IPS-11a (cell line): ENCODE results near the gene SULT1A1.
"Not testable (repeated sequence)": the region's sequence is repeated elsewhere in the genome, so short reads cannot be mapped to it uniquely, and the experiment has no call there.

Experiments
- H3K4me3 ChIP-seq: one replicate; pipeline ENCODE4 v1.5.1; 2013; ENCODE audit warnings: low read depth, low read length, control low read depth

Gene SULT1A1

DNA sequence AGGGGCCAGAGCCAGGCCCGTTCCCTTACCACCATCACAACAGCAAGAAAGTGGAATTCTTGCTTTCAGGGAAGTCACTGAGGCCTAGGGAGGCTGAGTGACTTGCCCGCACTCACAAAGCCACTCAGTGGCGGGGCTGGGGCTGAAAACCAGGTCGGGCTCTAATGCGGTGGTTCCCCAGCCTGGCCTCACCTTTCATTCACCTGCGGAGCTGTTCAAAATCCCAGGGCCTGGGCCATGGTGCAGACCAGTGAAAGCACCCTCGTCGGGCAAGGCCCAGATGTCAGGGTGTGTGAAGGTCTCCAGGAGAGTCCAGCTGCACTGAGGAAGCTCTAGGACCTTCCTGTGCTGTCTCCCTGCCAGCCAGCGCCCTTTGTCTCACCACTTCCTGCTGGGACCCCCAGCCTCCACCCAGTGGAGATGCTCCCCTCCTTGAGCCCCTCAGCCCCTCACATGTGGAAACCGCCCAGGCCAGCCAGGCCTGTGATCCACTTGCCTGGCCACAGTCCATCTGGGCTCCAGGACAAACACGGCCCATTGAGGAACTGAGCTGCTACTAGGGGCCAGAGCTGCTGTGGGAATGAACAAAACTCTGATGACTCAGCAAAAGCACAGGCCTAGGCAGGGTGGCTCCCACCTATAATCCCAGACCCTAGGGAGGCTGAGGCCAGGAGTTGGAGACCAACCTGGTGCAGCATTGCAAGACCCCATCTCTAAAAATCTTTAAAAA, 812 bp downstream of the SULT1A1 start:
- H3K4me3 ChIP-seq, result not testable (repeated sequence)

- H3K4me3 ChIP-seq, result not testable (repeated sequence)
Observed at GRCh38 chr16:28608496-28608808, 1.4 kb downstream of the SULT1A1 start.

- H3K4me3 ChIP-seq, result not testable (repeated sequence)
Observed at GRCh38 chr16:28607681-28608495, 2.0 kb downstream of the SULT1A1 start.

DNA sequence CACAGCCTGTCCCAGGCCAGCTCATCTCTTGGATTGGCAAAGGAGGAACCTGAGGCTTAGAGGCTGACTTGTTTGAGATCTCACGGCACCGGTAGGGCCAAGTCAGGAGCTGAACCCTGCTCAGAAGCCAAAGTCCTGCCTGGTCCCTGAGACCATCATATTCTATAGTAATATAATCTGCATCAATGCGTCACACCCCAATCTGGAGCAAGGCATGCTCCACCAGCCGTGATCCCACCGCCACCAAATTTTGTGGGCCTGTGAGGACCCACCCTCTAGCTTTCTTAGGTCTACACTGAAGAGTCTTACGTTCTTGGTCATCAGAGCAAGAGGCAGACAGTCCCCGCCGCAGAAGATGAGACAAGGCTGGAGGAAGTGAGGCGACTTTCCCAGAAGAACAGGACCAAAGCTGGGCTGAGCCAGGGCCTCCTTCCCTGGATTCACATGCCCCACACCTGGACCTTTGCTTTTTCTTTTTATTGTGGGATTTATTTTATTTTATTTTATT, 2.7 kb downstream of the SULT1A1 start:
- H3K4me3 ChIP-seq, result no peak overlapping the region

DNA sequence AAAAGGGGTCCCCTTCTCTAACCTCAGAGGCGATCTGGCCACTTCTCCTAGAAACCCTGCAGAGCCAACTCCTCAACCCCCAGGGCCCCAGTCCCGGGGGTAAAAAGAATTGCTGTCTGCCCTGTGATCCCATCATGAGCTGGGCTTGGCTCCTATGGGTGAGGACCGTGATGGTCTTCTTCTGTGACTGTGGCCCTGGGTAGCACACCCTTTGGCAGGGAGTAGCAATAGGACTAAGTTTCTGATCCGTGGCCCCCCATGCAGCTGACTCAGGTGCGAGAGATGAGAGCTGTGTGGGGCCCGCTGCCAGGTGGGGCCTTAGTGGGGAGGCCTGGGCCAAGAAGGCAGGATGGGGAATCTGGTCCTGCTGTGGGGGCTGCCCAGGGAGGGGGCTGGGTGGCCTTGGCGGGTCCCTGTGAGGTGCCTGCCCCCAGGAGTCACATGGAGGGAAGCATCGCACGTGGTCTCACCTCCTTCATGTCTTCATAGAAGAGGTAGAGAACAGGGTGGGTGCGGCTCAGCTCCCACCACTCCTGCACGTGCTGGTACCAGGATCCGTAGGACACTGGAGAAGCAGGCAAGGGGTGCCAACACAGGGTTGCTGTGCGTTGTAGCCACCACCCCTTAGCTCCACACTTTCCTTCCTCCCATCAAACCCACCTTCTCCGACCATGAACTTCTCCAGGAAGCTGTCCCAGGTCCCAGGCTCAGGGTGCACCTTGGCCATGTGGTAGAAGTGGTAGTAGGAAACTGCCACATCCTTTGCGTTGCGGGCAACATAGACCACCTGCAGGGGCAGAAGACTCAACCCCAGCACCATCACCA, 3.3 kb downstream of the SULT1A1 start:
- no peak overlapping the region for H3K4me3 ChIP-seq

- no peak overlapping the region for H3K4me3 ChIP-seq
Observed at GRCh38 chr16:28604186-28604565, 5.7 kb downstream of the SULT1A1 start.

- no peak overlapping the region for H3K4me3 ChIP-seq
Observed at GRCh38 chr16:28603381-28604185, 6.3 kb downstream of the SULT1A1 start.

- no peak overlapping the region for H3K4me3 ChIP-seq
Observed at GRCh38 chr16:28602529-28602928, 7.3 kb downstream of the SULT1A1 start.

GRCh38 chr16:28602062-28602461, 7.8 kb downstream of the SULT1A1 start:
- not testable (repeated sequence) for H3K4me3 ChIP-seq

GRCh38 chr16:28601589-28601988, 8.3 kb downstream of the SULT1A1 start:
- not testable (repeated sequence) for H3K4me3 ChIP-seq

DNA sequence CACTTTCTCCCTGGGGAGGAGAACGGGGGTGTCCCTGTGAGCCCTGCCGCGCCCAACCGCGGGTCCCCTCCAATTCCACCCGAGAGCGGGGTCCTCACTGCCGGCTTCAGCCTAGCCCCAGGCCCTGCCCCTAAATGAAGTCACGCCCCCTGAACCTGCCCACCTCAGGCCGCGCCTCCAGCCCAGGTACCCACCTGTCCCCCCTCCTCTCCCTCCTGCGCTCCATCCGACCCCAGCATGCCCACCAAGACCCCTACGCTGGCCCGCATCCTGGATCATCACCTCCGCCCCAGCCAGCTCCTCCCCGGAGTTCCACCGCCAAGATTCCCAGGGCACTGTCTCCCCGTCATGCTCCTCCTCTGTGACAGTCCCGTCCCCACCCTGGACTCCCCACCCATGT, 8.9 kb downstream of the SULT1A1 start:
- H3K4me3 ChIP-seq, result not testable (repeated sequence)

GRCh38 chr16:28599377-28600285, 10.2 kb downstream of the SULT1A1 start:
- not testable (repeated sequence) for H3K4me3 ChIP-seq

DNA sequence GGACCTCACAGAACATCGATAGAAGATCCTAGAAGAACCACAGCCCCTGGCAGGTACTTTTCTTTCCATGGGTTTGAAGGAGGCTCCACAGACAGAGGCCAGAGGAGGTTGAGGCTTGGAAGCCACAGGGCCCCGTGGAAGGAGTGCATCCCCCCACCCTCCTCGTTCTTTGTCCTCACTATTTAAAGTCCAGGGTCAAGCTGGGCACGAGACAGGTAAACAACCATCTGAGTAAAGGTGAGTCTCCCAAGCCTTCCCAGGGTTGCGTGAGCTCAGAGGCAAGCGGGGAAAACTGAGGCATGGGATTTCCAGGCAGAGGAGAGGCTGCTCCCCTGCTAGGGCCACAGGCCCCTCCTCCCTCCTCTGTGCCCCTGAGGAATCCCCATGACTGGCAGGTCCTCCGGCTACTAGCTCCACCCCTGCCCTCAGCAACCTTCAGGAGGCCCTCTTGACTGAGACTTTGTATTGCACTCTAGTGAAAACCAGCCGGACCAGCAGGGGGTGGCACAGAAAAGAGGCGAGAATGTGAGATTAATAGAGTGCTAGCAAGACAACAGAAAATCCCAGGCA, 12.1 kb downstream of the SULT1A1 start:
- H3K4me3 ChIP-seq, result no peak overlapping the region

DNA sequence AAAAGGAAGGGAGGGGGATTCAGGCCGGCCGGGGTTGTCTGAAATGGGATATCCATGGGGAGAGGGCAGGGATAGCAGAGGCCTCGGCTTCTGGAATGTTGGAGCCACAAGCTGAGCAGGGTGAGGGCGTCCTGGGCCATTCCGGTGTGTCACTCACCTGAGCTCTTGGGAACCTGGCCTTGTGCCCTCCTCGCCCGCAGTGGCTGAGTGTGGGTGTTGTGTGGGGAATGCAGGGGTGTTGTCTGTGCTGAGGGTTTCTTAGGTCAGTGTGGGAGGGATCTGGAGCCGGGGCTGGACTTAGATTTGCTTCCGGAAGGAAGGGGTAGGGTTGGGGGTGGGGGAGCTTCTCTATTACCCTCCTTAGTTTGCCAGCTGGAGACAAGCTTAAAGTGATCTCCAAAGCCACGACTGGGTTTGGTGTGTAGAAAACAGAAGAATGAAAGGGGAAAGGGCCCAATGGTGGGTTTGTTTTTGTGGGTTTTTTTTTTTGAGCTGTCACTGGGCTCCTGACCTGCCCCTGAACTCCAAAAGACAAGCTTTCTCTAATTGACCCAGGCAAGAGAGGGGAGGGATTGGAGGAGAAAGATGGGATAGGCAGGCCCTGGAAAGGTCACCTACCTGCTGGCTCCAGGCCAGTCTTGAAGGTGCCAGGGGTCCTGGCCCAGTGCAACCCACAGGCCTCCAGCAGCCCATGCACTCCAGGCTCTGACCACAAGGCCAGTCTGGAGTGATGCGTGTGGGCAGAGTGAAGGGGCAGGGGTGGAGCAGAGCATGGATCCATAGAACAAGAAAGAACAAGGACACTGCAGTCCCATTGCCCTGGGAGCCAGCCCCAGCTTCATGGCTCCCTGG, 12.8 kb downstream of the SULT1A1 start, which contains the start of gene SULT1A2:
Gene SULT1A2, minus strand, starts transcription at position 211 of the 852 bp plus-strand sequence. CDS start 1,120 bp downstream, outside the sequence.
- no peak within 1 kb of the TSS for H3K4me3 ChIP-seq

- no peak overlapping the region for H3K4me3 ChIP-seq
Observed at GRCh38 chr16:28596115-28596630, 13.7 kb downstream of the SULT1A1 start.

GRCh38 chr16:28595451-28595850, 14.4 kb downstream of the SULT1A1 start:
- H3K4me3 ChIP-seq, result not testable (repeated sequence)

DNA sequence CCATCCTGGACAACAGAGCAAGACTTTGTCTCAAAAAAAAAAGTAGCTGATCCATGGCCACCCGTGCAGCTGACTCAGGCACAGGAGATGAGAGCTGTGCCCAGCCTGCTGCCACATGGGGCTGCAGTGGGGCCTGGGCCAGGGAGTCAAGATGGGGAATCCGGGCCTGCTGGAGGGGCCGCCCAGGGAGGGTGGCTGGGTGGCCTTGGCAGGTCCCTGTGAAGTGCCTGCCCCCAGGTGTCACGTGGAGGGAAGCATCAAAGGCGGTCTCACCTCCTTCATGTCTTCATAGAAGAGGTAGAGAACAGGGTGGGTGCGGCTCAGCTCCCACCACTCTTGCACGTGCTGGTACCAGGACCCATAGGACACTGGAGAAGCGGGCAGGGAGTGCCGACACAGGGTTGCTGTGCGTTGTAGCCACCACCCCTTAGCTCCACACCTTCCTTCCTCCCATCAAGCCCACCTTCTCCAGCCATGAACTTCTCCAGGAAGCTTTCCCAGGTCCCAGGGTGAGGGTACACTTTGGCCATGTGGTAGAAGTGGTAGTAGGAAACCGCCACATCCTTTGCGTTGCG, 16.8 kb downstream of the SULT1A1 start:
- H3K4me3 ChIP-seq, result no peak overlapping the region

GRCh38 chr16:28592511-28592910, 17.3 kb downstream of the SULT1A1 start:
- no peak overlapping the region for H3K4me3 ChIP-seq
